ENCODE measurements around the gene NASP. TPM values are rescaled to one million over a fixed set of nuclear protein-coding genes. Genes with fewer than 3 reads are reported as not detected.

NASP gene
- total and polyA plus RNA-seq, 2 of the 13 experiments (the other 11 are each of a cell fraction or from before 2014, with no cell fraction given), result 132 to 256 TPM

DNA sequence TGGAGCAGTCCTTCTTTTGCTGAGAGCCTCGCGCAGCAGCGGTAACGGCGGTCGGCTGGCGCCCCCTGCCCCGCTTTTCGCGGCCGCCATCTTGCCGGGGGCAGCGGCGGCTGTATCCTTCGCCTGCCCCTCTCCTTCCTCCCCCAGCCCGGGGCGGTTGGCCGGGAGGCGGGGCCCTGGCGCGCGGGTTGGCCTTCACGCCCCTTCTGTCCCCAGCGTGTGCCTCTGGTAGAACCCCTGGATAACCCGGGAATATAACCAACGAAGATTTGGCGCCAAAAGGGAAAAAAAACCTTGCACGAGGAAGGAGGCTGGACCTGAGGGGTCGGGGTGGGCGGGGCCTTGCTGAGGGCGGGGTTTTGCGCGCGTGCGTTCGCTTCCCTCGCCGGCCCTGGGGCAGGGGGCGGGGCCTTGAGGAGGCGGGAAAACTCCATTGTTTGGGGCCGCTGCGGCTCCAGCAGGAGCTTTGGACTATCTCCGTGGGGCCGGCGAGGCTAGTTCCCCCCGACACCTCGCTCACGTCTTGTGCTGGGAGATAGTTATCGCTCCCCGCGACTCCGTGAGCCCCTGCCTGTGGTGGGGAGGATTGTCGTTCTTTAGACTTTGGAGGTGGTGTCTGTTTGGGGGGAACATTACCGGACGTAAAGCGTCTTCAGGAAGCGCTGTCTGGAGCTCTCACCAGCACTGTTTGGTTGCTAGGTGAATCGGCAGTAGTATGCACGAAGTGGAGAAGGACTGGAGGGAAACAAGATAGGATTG lies 689 bp downstream of the NASP start (continued):
- TF ChIP-seq NFE2 (CRISPR knock-in tag; IDR thresholded peaks at IDR 0.05) (no peak), ZNF543 (CRISPR knock-in tag; IDR thresholded peaks at IDR 0.05) (no peak; the same call in 1 of the 2 replicates), HCFC1 (IDR thresholded peaks at IDR 0.05; ENCODE audit: low read depth, low read length) (no peak), ZNF644 (CRISPR knock-in tag; IDR thresholded peaks at IDR 0.05; ENCODE audit: low read depth) (no peak), NFYC (CRISPR knock-in tag; IDR thresholded peaks at IDR 0.05) (no peak), ZNF792 (CRISPR knock-in tag; IDR thresholded peaks at IDR 0.05) (no peak; the same call in 1 of the 2 replicates), ERF (CRISPR knock-in tag; IDR thresholded peaks at IDR 0.05) (no peak; the same call in 1 of the 2 replicates), CBX5 (CRISPR knock-in tag; IDR thresholded peaks at IDR 0.05; ENCODE audit: borderline replicate concordance) (no peak), RBFOX2 (IDR thresholded peaks at IDR 0.05; ENCODE audit: low read depth, low read length) (peak; percentile 76), AGO1 (IDR thresholded peaks at IDR 0.05; ENCODE audit: low read depth, low read length, poor library complexity, severe bottlenecking) (no peak), ZBTB38 (CRISPR knock-in tag; IDR thresholded peaks at IDR 0.05) (no peak), ZNF766 (CRISPR knock-in tag; IDR thresholded peaks at IDR 0.05; ENCODE audit: borderline replicate concordance) (0 out of 2 replicates have a peak, but pooled peaks have one; percentile 21), KLF13 (CRISPR knock-in tag; IDR thresholded peaks at IDR 0.05) (no peak), RBAK (CRISPR knock-in tag; IDR thresholded peaks at IDR 0.05) (no peak), SCMH1 (CRISPR knock-in tag; IDR thresholded peaks at IDR 0.05; ENCODE audit: borderline replicate concordance) (no peak), ZNF30 (CRISPR knock-in tag; IDR thresholded peaks at IDR 0.05) (no peak)
- TF ChIP-seq, protein P1, sequence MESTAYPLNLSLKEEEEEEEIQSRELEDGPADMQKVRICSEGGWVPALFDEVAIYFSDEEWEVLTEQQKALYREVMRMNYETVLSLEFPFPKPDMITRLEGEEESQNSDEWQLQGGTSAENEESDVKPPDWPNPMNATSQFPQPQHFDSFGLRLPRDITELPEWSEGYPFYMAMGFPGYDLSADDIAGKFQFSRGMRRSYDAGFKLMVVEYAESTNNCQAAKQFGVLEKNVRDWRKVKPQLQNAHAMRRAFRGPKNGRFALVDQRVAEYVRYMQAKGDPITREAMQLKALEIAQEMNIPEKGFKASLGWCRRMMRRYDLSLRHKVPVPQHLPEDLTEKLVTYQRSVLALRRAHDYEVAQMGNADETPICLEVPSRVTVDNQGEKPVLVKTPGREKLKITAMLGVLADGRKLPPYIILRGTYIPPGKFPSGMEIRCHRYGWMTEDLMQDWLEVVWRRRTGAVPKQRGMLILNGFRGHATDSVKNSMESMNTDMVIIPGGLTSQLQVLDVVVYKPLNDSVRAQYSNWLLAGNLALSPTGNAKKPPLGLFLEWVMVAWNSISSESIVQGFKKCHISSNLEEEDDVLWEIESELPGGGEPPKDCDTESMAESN (CRISPR knock-in tag; conservative IDR thresholded peaks at IDR 0.05), result peak; percentile 37; the same call in 1 of the 2 replicates
- TF ChIP-seq, protein P2, sequence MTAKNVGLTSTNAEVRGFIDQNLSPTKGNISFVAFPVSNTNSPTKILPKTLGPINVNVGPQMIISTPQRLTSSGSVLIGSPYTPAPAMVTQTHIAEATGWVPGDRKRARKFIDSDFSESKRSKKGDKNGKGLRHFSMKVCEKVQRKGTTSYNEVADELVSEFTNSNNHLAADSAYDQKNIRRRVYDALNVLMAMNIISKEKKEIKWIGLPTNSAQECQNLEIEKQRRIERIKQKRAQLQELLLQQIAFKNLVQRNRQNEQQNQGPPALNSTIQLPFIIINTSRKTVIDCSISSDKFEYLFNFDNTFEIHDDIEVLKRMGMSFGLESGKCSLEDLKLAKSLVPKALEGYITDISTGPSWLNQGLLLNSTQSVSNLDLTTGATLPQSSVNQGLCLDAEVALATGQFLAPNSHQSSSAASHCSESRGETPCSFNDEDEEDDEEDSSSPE (CRISPR knock-in tag; IDR thresholded peaks at IDR 0.05), result peak; percentile 95
- TF ChIP-seq, protein P3, sequence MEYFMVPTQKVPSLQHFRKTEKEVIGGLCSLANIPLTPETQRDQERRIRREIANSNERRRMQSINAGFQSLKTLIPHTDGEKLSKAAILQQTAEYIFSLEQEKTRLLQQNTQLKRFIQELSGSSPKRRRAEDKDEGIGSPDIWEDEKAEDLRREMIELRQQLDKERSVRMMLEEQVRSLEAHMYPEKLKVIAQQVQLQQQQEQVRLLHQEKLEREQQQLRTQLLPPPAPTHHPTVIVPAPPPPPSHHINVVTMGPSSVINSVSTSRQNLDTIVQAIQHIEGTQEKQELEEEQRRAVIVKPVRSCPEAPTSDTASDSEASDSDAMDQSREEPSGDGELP (IDR thresholded peaks at IDR 0.05; ENCODE audit: borderline replicate concordance, low read depth), result no peak
- TF ChIP-seq, protein P4, sequence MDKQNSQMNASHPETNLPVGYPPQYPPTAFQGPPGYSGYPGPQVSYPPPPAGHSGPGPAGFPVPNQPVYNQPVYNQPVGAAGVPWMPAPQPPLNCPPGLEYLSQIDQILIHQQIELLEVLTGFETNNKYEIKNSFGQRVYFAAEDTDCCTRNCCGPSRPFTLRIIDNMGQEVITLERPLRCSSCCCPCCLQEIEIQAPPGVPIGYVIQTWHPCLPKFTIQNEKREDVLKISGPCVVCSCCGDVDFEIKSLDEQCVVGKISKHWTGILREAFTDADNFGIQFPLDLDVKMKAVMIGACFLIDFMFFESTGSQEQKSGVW (CRISPR knock-in tag; IDR thresholded peaks at IDR 0.05; ENCODE audit: borderline replicate concordance), result no peak
- TF ChIP-seq, protein P5, sequence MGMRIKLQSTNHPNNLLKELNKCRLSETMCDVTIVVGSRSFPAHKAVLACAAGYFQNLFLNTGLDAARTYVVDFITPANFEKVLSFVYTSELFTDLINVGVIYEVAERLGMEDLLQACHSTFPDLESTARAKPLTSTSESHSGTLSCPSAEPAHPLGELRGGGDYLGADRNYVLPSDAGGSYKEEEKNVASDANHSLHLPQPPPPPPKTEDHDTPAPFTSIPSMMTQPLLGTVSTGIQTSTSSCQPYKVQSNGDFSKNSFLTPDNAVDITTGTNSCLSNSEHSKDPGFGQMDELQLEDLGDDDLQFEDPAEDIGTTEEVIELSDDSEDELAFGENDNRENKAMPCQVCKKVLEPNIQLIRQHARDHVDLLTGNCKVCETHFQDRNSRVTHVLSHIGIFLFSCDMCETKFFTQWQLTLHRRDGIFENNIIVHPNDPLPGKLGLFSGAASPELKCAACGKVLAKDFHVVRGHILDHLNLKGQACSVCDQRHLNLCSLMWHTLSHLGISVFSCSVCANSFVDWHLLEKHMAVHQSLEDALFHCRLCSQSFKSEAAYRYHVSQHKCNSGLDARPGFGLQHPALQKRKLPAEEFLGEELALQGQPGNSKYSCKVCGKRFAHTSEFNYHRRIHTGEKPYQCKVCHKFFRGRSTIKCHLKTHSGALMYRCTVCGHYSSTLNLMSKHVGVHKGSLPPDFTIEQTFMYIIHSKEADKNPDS (CRISPR knock-in tag; IDR thresholded peaks at IDR 0.05), result no peak
- TF ChIP-seq, protein P6, sequence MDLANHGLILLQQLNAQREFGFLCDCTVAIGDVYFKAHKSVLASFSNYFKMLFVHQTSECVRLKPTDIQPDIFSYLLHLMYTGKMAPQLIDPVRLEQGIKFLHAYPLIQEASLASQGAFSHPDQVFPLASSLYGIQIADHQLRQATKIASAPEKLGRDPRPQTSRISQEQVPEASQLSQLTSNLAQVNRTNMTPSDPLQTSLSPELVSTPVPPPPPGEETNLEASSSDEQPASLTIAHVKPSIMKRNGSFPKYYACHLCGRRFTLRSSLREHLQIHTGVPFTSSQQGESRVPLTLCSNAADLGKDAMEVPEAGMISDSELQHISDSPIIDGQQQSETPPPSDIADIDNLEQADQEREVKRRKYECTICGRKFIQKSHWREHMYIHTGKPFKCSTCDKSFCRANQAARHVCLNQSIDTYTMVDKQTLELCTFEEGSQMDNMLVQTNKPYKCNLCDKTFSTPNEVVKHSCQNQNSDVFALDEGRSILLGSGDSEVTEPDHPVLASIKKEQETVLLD (CRISPR knock-in tag; IDR thresholded peaks at IDR 0.05; ENCODE audit: low read depth), result peak; percentile 42; the same call in 1 of the 2 replicates

Measured in HepG2 (cell line).